Measurements from ENCODE around the gene STIMATE.

STIMATE gene

DNA sequence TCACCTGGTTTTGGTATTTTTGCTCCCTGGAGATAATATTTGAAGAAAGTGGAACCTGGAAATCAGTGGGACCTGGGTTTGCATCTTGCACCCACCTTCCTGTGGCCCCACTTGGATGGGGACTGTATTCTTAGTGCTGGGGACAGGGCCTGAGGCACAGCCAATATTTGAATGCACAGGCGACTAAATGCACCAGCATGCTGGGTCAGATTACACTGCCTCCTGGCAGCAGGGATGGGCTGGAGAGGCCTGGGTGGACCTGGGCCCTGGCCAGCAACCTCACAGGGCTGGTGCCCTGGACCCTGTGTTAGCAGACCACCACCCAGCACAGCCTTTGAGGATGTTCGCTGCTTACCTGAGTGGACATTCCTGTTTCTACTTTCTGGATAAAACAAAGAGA lies 77.4 kb downstream of the STIMATE start:
- DNase-seq (ENCODE audit: low spot score) (no peak), FAIRE-seq (no peak)

DNA sequence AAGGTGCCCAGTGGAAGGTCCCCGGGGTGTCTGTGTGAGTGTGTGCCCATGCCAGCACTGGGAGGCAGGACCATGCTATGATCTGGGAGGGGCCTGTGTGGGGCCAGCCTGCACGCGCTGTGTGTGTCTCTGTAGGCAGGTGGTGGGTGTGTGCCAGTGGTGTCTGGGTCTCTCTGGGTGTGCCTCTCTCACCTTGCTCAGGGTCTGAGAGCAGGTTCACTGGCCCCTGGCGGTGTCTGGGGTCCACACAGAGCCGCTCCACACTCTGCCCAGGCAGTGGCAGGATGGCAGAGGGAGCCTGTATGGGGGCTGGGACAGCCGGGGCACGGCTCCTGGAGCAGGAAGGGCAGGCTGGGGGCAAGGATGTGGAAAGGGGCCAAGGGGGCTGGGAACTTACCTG lies 79.5 kb downstream of the STIMATE start:
- DNase-seq (ENCODE audit: low spot score) (no peak), FAIRE-seq (no peak)

DNA sequence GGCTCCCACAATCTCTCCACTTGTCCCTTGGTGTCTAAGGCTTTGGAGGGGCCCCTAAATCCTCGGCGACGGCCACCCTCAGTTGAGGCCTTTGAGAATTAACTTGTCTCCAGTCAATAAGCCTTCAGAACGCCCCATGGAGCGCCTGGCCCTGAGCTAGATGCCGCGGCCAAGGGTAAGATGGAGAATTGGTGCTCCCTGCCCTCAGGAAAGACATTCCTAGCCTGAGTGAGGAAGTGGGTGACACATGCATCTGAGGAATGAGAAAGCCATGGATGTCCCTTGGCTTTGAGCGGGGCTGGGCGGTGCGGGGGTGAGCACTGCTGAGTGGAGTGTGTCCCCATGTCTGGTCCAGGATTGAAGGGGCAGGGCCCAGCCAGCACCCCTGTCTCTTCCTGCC lies 80.1 kb downstream of the STIMATE start:
- FAIRE-seq = no peak
- DNase-seq (ENCODE audit: low spot score) = no peak

DNA sequence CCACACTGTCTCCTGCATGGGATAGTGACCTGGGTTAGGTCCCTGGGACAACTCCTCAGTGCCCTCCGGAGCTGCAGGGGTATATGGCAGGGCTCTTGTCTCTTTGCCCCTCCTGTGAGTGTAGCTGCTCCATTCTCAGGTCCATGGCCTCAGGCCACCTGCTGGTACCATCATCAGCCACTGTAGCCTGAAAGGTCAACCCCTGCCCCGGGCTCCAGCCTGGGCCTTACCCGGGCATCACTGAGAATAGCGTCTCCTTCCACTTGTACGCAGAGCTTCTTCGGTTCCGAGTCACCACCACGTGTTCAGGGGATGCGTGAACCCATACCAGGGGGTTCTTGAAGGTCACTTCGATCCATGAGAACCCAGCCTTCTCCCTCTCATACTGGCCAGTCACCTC lies 80.7 kb downstream of the STIMATE start:
- DNase-seq (ENCODE audit: low spot score) = no peak
- FAIRE-seq = no peak

DNA sequence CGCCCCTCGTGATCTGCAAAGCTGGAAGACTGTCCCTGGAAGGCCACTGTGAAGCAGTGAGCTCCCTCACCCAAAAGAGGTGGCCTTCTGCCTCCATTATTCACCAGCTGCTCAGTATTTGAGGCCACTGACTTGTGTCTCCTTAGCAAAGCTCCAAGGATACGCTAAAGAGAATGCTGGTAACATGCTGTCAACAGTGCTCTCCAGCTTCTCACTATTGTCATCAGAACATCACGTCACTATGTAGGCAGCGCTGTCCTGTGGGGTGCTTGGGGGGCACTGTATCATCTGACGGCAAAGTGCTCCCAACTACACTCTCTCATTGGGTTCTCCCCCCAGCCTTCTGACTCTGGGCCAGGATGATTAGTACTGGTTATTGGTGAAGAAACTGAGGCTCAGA lies 81.1 kb downstream of the STIMATE start:
- no peak for DNase-seq (ENCODE audit: low spot score)
- FAIRE-seq = no peak

DNA sequence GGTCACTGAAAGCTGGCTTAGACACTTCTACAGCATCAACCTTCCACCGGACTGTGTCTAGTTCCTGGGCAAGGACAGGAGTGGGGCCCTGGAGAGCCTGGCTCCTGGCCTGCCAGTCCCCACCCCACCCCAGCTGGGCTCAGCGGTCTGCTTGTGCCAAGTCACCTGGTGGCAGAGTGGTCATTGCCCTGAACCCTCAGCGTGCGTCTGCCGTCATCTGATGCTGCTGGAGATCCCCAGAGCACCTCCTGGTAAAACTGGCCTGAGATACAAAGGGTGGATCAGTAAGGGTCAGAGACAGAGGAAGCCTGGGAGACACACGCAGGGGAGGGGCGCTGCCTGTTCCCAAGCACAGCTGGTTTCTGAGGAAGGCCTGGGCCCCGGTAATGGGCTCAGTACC lies 83.5 kb downstream of the STIMATE start:
- DNase-seq (ENCODE audit: low spot score) (no peak), FAIRE-seq (no peak)

DNA sequence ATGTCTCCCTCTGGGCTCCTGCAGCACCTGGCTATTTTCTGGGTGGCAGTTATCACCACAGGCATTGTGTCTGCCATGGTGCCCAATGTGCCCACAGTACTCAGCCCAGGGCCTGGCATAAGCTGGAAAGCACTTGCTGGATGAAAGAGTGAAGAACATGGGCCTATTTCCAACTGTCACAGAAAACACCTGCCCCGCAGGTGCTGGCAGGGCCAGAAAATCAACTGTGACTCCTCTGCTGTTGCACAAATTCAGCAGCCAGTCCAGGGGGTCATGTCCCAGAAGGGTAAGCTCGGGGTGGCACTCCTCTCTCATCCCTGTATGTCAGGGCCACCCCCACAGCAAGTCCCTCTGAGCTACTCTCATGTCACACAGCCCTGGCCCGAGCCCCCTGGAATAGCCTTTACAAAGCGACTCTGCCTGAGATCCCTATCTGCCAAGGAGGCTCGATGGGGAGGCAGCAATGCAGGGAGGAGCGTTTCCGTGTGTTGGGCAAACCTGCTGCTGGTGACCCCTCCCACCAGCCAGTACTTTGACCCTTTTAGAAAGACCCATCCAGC lies 85.8 kb downstream of the STIMATE start:
- FAIRE-seq (no peak), DNase-seq (ENCODE audit: low spot score) (no peak)

DNA sequence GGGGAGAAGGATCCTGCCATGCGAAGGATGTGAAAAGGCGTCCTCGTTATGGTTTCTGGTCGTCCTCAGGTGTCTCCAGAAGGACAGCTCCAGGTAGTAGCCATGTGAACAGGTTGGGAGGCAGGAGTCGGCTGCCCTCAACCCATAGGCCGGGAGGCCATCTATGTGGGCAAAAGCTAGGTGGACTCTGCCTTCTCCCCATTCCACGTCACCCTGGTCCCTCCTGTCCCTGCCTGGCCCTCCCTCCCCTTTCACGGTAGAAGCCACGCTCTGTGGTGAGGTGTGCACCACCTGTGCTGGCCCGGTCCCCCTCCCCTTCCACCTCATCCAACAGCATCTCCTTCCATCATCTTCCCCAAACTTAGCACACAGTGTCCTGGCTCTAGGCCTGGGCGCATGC lies 86.4 kb downstream of the STIMATE start:
- no peak for FAIRE-seq
- no peak for DNase-seq (ENCODE audit: low spot score)

DNA sequence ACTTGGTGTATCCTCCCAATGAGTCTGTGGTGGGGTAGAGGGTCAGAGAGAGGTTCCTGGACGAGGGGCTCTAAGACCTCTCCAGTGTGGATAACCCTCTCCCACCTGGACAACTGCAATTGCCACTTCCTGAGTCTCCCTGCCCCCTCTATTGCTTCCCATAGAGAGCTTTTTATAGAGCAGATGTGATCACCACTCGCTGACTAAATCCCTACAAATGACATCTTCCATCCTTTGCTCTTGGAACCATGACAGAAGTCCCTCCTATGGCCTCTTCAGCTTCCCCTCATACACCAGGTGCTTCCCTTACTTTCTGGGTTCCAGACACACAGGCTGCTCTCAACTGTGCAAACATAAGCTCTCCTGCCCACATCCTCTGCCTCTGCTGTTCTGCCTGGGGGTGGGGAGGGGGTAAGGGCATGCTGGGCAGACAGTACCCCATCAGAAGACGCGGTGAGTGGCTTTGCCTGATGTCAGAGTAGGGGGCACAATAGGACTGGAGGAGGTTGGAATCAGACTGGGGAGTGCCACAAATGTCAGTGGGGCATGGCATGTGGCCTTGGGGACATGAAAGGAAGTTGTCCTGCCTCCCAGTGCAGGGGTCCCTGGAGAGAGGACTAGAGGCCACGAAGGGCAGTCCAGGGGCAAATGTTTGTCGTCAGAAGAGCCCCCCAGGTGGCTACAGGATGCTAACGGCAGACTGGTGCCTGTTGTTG lies 87.5 kb downstream of the STIMATE start:
- FAIRE-seq (no peak), DNase-seq (ENCODE audit: low spot score) (no peak)

DNA sequence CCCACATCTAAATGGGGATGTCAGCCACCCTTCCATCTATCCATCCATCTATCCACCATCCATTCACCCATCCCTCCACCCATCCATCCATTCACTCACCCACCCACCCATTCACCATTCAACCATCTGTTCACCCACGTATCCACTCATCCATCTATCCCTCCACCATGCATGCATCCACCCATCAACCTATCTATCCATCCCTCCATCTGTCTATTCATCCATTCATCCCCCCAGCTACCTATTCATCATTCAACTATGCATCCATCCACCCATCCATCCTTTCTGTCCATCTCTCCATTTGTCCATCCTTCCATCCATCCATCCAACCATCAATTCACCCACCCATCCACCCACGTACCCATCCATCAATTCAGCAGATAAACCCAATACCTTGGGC lies 88.2 kb downstream of the STIMATE start:
- no peak for DNase-seq (ENCODE audit: low spot score)
- FAIRE-seq = no peak

DNA sequence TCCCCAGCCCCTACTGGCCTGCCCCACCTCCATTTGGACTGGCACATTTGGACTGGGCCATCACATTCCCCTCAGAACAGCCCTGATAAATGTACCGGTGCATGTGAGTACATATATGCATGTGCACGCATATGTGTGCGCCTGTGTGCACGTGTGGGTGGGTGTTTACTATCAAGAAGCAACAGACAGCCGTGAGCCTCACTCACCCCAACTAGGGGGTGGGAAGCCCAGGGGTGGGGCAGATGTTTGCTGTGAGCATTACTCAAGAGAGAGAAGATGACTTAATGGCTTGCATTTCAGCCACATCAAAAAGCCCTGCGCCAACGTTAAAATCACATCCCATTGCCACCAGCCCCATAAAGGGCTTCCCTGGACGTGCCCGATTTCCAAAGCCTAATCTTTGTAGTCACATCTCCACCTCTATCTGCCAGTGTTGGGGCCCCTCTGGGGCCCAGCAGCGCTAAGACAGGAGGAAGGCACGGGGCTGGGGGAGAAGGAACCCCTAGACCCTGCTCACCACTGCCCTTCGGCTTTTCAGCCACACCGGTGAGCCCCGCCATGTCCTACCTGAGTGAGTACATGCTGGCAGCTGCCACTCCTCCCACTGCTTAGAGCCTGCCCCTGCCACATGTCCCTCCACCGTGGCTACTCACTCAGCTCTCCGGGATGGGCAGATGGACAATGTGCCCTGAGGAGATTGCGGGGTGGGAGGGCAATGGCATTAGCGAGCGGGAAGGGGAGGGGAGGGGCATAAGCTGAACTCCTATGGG lies 91.9 kb downstream of the STIMATE start:
- no peak for DNase-seq (ENCODE audit: low spot score)
- no peak for FAIRE-seq

DNA sequence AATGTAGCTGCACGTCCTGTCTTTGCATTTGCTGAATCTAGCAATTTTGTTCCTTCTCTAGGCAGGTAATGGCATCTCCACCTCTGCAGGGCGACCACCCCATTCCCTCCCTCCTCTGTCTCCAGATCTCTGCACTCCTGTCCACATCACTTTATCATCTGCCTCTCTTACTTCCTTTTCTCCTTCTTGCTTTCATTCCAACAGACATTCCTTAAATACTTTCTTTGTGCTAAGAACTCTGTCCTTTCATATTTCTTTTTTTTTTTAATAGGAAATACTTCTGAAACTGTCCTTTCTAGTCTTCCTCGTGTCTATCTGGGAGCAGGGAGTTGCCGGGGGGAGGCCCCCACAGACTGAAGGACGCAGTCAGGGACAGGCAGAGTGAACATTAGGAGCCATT lies 95.5 kb downstream of the STIMATE start:
- FAIRE-seq = no peak

DNA sequence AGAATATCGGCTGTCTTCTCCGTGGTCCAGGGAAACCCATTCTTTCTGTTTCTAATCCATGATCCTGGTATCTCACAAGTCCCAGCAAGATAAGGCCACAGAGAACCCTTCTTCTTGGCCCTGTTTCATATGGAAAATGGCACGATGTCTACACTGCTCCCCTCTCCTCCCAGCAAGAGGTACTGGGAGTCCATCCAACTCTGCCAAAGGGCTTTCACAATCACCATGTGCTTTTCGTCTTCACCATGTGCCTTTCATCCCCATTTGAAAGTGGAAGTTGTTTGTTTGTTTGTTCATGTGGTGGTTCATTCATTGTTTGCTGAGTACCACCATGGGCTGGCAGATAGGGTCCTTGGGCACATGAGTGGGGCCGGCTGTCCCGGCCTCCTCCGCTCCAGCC lies 97.3 kb downstream of the STIMATE start:
- FAIRE-seq = no peak

More for the DNA sequence above, 95.5 kb downstream of the STIMATE start:
- no peak for DNase-seq (ENCODE audit: low spot score)

DNA sequence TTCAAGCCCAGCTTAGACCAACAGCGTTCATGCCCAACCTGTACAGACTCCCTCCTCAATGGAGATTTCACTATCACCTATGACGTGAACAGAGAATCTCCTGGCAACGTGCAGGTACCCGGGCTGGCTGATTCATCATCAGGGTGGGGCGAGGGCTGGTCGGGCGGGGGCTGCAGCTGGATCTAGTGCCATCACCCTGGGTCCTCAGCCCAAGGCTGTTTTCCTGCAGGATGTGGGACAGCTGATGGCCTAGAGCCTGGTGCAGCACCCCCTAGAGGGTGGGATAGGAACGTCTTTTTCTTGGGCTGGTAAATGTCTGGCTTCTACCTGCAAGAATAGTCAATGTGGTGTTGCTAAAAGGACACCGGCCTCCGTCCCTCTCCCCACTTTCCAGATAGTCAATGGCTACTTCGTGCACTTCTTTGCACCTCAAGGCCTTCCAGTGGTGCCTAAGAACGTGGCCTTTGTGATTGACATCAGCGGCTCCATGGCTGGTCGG lies 98.3 kb downstream of the STIMATE start:
- FAIRE-seq (no peak), DNase-seq (ENCODE audit: low spot score) (no peak)

More for the DNA sequence above, 97.3 kb downstream of the STIMATE start:
- DNase-seq (ENCODE audit: low spot score) = no peak

DNA sequence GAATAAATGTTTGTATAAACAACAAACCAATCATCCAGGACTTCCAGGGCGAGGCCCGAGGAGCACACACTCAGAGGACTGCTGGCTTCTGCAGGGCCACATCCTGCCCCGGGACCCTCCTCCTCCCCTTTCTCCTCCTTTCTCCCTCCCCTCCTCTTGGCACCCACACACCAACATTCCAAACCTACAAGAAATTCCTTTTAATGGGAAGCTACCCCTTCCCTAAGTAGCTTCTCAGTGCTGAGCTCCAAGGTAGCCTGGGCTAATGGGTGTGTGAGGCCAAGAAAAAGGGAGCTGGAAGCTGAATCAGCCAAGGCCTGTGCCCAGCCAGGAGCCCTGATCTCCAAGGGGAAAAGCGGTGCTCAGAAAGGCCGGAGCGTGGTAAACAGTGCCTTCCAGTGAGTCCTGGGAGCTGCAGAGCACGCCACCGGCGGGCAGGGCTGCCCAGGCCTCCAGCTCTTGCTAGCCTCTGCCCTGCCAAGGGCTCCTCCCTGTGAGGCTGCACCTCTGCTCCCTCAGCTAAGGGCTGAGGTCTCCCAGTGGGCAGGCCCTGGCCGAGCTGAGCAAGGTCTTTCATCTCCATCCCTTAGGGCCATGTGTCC lies 98.9 kb downstream of the STIMATE start:
- DNase-seq (ENCODE audit: low spot score) (no peak), FAIRE-seq (no peak)

DNA sequence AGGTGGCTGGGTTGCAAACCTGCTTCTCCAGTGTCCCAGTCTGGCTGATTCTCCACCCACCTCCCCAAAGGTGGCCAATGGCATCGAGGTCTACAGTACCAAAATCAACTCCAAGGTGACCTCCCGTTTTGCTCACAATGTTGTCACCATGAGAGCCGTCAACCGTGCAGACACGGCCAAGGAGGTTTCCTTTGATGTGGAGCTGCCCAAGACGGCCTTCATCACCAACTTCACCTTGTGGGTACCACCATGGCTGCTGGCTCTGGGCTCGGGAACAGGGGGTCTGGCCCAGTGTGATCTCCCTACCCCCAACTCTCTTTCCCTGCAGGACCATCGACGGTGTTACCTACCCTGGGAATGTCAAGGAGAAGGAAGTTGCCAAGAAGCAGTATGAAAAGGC lies 100.9 kb downstream of the STIMATE start:
- FAIRE-seq = no peak
- no peak for DNase-seq (ENCODE audit: low spot score)

DNA sequence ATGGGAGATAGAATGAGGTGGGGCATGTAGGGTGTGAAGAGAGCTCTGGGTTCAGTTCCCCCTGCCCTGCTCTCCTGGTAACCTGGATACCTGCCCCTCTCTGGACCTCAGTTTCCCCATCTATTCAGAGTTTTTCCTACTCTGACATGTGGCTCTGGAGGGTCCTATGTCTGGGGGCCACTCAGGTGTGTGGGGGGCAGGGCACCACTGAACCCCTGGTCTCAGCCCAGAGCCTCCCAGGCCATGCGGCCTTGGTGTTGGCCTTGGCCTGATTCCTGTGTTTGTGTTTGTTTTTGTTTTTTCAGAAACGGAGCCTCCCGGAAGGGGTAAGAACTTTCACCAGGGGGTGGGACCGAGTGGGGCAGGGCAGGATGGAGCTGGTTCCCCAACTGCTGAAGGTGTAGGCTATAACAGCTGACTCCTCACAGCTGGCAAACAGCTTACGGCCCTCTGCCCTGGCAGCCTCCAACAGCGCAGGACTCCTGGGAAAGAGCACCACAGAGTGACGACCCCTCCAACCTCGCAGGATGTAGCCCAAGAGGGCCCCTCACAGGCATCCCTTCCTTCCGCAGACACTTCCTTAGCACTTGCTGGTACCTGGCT lies 101.9 kb downstream of the STIMATE start:
- DNase-seq (ENCODE audit: low spot score) (no peak), FAIRE-seq (no peak)

DNA sequence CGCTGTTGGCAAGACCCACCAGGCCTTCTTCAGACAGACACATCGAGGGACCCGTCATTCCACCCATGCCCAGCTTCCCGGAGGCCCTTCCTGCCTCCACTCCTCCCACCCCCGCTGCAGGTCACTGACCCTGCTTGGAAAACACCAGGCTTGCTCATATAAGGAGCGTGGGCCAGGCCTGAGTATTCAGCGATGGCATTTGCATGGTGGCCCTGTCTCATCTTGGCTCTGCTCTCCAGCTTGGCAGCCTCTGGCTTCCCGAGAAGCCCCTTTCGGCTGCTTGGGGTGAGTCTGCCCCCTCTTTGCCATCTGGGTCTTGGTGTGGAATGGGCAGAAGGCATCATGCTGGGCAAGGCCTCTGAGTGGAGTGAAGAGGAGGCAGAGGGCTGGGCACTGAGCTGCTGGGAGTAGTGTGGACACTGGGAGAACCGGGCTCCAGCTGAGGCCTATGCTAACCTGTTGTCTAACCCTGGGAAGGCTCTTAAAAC lies 102.7 kb downstream of the STIMATE start, which contains the start of gene ITIH3:
ITIH3 (plus strand) TSS at position 185 of the 488 bp plus-strand sequence; CDS start at position 193, 8 bp downstream.
- DNase-seq (ENCODE audit: low spot score) (no peak), FAIRE-seq (no peak)

DNA sequence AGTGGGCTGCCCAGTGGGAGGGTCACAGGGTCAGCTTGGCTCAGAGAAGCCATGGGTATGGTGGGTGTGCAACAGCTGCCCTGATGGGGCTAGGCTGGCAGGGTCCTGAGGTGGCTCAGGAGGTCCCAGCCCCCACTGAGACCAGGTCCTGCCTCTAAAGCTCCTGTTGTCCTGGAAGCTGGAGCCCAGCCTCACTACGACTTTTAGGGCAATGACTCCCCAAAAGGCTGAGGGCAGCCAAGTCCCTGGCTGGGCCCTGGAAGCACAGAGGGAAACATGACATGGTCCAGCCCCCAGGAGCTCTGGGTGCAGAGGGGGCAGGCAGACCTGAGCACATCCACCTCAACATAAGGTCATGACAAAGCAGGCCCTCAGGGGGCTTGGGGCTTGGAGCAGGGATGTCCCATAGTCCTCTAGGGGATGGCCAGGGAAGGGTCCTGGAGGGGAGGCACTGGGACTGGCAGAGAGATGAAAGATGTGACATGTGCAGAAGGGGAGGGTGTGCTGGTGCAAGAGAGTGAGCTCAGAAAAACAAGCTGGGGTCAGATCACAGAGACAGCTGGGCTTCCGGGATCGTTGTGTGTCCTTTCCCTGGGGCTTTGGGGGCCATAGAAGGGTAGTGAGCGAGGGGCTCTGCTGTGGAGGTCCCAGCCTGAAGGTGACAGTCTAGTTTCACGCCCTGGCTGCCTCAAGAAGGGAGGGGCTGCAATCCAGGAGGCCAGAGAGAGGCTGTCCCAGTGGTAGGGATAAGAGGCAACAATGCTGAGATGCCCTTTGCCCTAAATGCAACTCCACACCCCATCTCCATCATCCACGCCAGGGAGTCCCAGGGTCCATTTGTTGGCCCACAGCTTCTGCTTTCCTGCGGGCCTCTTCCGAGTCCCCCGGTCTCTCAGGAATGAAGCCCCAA lies 103.4 kb downstream of the STIMATE start:
- no peak for DNase-seq (ENCODE audit: low spot score)
- FAIRE-seq = no peak

DNA sequence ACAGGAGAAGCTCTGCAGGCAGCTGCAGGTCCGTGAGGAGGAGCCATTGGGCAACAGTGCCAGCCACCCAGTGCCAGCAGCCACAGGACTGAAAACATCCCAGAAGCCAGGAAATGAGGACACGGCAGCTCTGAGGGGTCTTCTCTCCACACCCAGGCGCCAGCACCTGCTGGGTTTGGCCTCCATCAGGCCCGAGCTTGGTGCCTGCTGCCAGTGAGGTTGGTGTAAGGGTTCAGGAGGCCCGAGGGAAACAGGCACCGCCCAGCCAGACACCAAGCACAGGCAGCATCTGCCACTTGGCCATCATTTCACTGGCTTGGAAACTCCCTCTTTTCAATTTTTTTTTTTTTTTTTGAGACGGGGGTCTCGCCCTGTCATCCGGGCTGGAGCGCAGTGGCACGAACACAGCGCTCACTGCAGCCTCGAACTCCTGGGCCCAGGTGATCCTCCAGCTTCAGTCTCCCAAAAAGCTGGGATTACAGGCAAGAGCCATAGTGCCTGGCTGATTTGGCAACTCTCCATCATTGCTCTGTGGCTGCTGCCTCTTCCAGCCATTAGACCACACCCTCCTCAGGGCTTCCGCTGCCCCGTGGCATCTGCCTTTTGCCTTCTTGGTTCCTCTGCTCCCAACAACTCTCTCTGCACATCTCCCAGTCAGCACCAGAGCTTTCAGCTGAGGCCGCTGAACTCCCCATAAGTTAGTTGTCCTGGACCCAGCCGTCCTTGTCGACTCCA lies 104.2 kb downstream of the STIMATE start:
- no peak for DNase-seq (ENCODE audit: low spot score)
- no peak for FAIRE-seq
